Endothelial cell of umbilical vein (primary cell): ENCODE data around the gene GLP2R.

ENCODE experiments used
- CTCF ChIP-seq, 2 donors: IDR thresholded peaks; 1 replicate in 1 of 2; 2 replicates in 1 of 2; pipeline ENCODE4 v1.5.1; 2011; ENCODE audit warnings: low read length in 2 of 2, mild to moderate bottlenecking in 2 of 2, moderate library complexity in 2 of 2, control low read depth in 1 of 2, inconsistent platforms in 1 of 2, low read depth in 1 of 2; ENCODE audit not compliant: insufficient read depth in 1 of 2; ENCODE audit errors: extremely low read depth in 1 of 2
- EZH2 ChIP-seq: IDR thresholded peaks from 2 replicates; pipeline ENCODE4 v1.6.1; 2012; ENCODE audit warnings: borderline replicate concordance, low read depth, mild to moderate bottlenecking, moderate library complexity, low read length, inconsistent platforms; ENCODE audit not compliant: severe bottlenecking
- FOS ChIP-seq: IDR thresholded peaks from 2 replicates; pipeline ENCODE4 v1.6.1; 2011; ENCODE audit warnings: mild to moderate bottlenecking, low read length, moderate library complexity, borderline replicate concordance; ENCODE audit not compliant: insufficient read depth
- MAX ChIP-seq: IDR thresholded peaks from 2 replicates; pipeline ENCODE4 v1.6.1; 2011; ENCODE audit not compliant: insufficient read depth, insufficient read length
- POLR2AphosphoS5 ChIP-seq: IDR thresholded peaks from 2 replicates; pipeline ENCODE4 v1.6.1; 2012; ENCODE audit warnings: low read depth, mild to moderate bottlenecking, control low read depth, low read length, moderate library complexity; ENCODE audit not compliant: insufficient read depth

- no peak for TF ChIP-seq CTCF (IDR thresholded peaks at IDR 0.05; ENCODE audit: extremely low read depth in 1 of 2, insufficient read depth in 1 of 2, low read depth in 1 of 2, low read length in 2 of 2)
- no peak for TF ChIP-seq MAX
- no peak for TF ChIP-seq EZH2
- TF ChIP-seq POLR2AphosphoS5, result no peak
- TF ChIP-seq FOS, result no peak
These were observed 87.8 kb downstream of the GLP2R start for GRCh38 chr17:9913476-9913875.
